B cell (primary cell): ENCODE measurements around the gene ZBTB21.

Experiments used
- EZH2 ChIP-seq: IDR thresholded peaks from 2 replicates; pipeline ENCODE4 v1.6.1; 2012; ENCODE audit warnings: borderline replicate concordance, low read depth, mild to moderate bottlenecking, moderate library complexity, low read length; ENCODE audit not compliant: insufficient read depth, poor library complexity, severe bottlenecking
- TF ChIP-seq, protein P1 (sequence below): fragments of 200-600 bp; IDR thresholded peaks from one replicate; pipeline ENCODE4 v1.8.0; 2022; ENCODE audit warnings: antibody characterized with exemption, mild to moderate bottlenecking

DNA sequence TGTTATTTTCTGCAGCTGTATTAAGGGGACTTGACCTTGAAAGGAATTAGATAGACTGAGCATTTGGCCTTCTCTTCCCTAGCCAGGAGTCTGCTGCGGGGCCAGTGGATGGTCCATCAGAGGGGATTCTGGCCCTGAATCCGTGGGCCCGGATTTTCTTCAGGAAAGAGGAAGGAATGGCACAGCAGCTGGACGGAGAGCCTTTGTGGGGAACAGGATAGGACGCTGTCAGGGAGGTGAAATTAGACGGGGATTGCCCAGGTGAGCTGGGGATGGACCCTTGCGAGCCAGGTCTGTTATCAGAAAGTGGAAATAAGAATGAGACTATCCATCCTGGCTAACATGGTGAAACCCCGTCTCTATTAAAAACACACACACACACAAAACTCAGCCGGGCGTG, 54.6 kb downstream of the ZBTB21 start:
- TF ChIP-seq, protein P1, sequence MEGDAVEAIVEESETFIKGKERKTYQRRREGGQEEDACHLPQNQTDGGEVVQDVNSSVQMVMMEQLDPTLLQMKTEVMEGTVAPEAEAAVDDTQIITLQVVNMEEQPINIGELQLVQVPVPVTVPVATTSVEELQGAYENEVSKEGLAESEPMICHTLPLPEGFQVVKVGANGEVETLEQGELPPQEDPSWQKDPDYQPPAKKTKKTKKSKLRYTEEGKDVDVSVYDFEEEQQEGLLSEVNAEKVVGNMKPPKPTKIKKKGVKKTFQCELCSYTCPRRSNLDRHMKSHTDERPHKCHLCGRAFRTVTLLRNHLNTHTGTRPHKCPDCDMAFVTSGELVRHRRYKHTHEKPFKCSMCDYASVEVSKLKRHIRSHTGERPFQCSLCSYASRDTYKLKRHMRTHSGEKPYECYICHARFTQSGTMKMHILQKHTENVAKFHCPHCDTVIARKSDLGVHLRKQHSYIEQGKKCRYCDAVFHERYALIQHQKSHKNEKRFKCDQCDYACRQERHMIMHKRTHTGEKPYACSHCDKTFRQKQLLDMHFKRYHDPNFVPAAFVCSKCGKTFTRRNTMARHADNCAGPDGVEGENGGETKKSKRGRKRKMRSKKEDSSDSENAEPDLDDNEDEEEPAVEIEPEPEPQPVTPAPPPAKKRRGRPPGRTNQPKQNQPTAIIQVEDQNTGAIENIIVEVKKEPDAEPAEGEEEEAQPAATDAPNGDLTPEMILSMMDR = no peak
- no peak for TF ChIP-seq EZH2
